Mononuclear cell (primary cell): ENCODE data around the gene OR2G6. TPM values are rescaled to one million over a fixed set of nuclear protein-coding genes. Genes with fewer than 3 reads are reported as not detected.
A peak's percentile ranks its signal among the peaks of the same experiment; 100 is the strongest.
"Not testable (repeated sequence)": the region's sequence is repeated elsewhere in the genome, so short reads cannot be mapped to it uniquely, and the experiment has no call there.

Source experiments
- H3K27me3 ChIP-seq: 2 replicates; pipeline ENCODE4 v1.6.0; 2011; ENCODE audit warnings: low read length, control low read depth; ENCODE audit not compliant: insufficient read depth
- H3K4me1 ChIP-seq: 2 replicates; pipeline ENCODE4 v1.5.1; 2011; ENCODE audit warnings: mild to moderate bottlenecking, low read length, control low read depth; ENCODE audit not compliant: insufficient read depth
- H3K4me3 ChIP-seq: 2 replicates; pipeline ENCODE4 v1.5.1; 2011; ENCODE audit warnings: mild to moderate bottlenecking, low read length, moderate library complexity
- H3K9me3 ChIP-seq: 2 replicates; pipeline ENCODE4 v1.5.1; 2011; ENCODE audit warnings: low read depth, mild to moderate bottlenecking, control low read depth, low read length
- total RNA-seq: library from RNA; depleted of rRNA; stranded (reverse); fragments of >200 nt; gene quantifications from one replicate; pipeline ENCODE4 v1.2.3, GENCODE V29; 2012

The OR2G6 gene
- 0.10 TPM for total RNA-seq

DNA sequence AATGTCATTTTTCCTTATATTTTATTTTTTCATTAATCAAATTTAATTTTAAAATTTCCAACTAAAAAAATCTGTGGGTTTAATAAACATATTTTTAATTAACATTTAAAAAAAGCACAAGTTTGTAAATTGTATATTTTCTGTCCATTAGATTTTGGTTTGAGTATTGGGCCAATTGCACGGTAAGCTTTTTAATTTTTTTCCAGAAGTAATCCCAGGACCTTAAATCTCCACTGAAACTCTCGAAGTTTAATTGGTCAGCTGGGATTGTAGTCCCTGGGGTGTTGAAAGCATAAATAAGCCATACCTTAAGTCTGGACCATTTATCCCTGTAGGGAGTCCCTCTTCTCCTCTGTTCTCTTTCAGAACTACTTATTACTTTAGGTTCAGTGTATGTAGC lies at the start of gene OR2G6:
OR2G6 (plus strand) TSS at position 301 of the 400 bp plus-strand sequence. CDS start 13,574 bp downstream, outside the sequence.
- H3K4me1 ChIP-seq, H3K9me3 ChIP-seq, H3K27me3 ChIP-seq, H3K4me3 ChIP-seq: not testable (repeated sequence)

DNA sequence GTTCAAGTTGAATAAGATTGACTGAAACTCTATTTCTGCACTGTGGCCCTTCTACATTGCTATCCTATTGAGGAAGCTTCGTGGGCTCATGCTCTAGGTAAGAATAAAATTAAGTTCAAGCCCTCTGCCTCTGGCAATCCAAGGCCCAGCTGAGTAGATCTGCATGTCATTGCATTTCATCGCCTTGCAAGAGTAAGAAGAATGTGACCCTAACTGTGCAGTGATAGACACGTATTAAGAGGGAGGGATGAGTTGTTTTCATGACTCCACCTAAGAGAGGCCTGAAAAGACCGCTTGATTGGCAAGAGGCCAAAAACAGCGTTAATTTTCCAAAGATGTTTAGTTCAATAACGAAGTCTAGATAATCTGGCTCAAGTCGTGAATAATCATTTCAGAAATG lies 48.8 kb upstream of the OR2G6 start:
- H3K4me3 ChIP-seq, H3K27me3 ChIP-seq, H3K4me1 ChIP-seq, H3K9me3 ChIP-seq: not testable (repeated sequence)

DNA sequence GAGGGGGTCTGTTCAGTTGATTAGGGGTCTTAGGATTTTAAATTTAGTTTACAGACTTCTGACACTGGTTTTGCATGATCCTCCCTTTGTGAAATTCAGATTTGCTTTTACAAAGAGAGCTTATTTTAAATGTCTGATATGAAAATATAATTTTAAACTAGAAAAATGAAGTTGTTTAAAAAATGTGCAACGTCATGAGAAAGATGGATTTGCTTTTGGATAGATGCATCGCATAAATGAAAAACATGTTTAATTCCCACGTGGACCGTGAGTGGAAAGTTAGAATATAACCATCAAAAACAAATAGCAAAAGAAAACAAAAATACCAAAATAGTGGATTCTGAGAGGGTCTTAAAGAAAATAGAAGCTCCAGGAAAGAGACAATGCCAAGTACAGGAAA lies 36.7 kb upstream of the OR2G6 start:
- Histone ChIP-seq H3K27me3 (no peaks in the 10 kb centered on the region), H3K9me3 (peaks cover 5% of the 10 kb centered on the region), H3K4me1 (no peaks in the 10 kb centered on the region), H3K4me3 (no peak overlapping the region)

DNA sequence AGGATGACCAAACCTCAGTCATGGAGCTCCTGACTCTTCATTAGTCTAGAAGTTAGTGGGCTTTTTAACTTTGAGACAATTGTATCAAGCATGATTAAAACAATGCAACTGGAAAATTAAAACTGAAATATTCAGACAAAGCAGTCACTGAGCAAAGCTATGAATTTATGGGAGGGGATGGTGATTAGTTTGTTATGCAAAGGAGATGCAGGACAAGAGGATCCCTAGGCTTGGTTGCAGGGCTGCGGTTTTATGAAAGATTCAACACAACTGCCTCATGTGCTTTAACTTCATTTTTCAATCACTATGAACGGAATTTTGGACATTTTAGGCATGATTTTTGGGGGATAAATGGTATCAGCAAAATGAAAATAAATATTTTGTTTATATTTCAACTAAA lies 35.8 kb upstream of the OR2G6 start:
- H3K9me3 ChIP-seq, H3K4me1 ChIP-seq, H3K27me3 ChIP-seq, H3K4me3 ChIP-seq: not testable (repeated sequence)

DNA sequence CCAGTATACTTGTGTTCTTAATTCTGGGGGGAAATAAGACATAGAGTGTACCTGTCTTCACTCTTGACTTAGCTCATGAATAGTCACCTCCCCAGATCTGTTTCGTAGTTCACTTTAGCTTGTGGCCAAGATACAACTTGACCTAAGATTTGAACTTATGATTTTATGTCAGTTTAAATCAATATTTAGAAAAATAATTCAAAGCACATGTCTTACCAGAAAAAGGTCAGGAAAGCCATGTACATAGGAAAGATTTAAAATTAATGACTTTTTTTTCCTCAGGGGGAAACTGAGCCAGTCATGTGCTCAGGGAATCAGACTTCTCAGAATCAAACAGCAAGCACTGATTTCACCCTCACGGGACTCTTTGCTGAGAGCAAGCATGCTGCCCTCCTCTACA lies 34.8 kb upstream of the OR2G6 start, which contains the start of gene OR2T3:
OR2T3 (plus strand) TSS at position 301 of the 400 bp plus-strand sequence; CDS start at position 301, 0 bp downstream.
- not testable (repeated sequence) for H3K9me3 ChIP-seq, H3K4me3 ChIP-seq, H3K4me1 ChIP-seq, H3K27me3 ChIP-seq

DNA sequence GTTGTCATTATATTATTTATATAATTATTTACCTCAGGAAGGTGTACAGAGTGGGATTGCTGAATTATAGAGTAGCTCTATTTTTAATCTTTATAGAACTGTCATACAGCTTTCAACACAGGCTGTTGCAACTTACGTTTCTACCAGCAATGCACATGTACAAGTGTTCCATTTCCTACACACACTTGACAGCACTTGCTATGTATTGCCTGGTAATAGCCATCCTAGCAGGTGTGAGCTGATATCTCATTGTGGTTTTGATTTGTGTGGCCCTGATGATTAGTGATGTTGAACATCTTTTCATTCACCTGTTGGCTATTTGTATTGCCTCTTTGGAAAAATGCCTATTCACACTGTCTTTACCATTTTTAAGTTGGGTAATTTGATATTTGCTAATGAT lies 32.2 kb upstream of the OR2G6 start:
- not testable (repeated sequence) for H3K4me1 ChIP-seq, H3K9me3 ChIP-seq, H3K4me3 ChIP-seq

DNA sequence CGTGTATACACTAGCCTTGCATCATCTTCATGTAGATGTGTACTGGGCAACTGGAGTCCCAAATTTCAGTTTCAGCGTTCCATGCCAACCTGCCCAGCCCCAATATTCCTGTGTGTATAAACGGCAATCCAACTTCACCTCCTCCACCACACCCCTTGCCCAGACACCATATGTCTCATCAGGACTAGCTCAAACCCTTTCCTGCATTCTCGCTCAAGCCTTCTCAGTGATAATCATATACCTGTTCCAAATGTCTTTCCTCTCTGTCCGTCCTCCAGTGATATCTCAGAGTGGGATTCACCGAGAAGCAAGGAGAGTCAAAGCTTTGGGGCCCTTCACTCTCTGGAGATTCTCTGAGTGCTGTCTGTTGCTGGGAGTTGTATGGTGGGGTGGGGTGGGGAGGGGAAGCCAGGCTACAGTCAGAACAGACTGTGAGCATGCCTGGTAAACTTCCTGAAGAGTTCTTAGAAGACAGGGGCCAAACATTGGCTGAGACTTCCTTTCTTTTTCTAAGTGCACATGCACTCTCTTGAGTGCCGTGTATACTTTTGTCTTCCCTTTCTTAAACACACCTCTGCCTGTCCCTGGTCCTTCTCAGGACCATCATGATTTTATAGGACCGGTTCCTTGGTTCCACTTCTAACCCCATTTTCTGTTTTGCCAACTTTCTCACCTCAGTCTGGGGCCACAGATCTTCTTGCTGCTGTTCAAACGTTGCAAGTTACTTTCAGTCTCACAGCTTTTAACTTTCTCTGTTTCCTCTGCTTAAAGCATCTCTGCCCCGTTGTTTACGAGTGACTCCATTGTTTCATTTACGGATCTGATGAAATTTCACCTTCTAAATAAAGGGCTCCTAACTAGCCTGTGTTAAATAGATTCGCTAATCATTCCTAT lies 25.9 kb upstream of the OR2G6 start:
- not testable (repeated sequence) for H3K4me1 ChIP-seq, H3K9me3 ChIP-seq, H3K27me3 ChIP-seq
- peak overlapping the region; percentile 25 for H3K4me3 ChIP-seq

More for the DNA sequence above, 32.2 kb upstream of the OR2G6 start:
- H3K27me3 ChIP-seq, result not testable (repeated sequence)

DNA sequence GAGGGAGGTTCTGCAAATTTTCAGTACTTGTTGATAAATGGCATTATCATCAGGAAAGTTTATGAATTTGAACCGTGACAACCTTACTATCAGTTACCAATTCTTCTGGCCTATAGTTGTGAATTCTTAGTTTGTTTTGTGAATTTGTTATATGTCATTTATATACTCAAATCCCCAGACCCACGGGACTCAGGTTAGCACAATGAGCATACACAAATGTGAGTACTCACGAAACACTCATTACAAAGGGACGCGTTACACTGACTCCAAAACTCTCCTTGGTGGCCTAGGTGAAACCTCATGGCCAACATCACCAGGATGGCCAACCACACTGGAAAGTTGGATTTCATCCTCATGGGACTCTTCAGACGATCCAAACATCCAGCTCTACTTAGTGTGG lies 19.6 kb upstream of the OR2G6 start, which contains the start of gene OR2T5:
OR2T5 (plus strand) TSS at position 301 of the 400 bp plus-strand sequence; CDS start at position 301, 0 bp downstream.
- not testable (repeated sequence) for H3K27me3 ChIP-seq, H3K9me3 ChIP-seq, H3K4me1 ChIP-seq, H3K4me3 ChIP-seq

DNA sequence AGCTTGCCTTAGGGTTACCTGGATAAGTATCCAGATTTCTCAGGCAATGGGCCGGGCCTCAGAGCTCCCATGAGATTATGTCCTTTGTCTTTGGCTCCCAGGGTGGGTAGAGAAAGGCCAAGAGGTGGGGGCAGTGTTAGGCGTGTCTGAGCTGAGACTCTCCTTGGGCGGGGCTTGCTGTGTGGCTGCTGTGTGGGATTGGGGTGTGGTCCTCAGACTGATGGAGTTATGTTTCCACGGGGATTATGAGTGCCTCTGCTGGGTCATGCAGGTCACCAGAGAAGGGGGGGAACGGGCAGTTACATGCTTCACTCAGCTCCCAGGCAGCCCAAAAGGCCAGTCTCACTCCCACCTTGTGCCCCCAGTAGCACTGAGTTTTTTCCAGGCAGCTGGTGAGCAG lies 11.2 kb upstream of the OR2G6 start:
- H3K27me3 ChIP-seq, H3K4me3 ChIP-seq, H3K9me3 ChIP-seq, H3K4me1 ChIP-seq: not testable (repeated sequence)

DNA sequence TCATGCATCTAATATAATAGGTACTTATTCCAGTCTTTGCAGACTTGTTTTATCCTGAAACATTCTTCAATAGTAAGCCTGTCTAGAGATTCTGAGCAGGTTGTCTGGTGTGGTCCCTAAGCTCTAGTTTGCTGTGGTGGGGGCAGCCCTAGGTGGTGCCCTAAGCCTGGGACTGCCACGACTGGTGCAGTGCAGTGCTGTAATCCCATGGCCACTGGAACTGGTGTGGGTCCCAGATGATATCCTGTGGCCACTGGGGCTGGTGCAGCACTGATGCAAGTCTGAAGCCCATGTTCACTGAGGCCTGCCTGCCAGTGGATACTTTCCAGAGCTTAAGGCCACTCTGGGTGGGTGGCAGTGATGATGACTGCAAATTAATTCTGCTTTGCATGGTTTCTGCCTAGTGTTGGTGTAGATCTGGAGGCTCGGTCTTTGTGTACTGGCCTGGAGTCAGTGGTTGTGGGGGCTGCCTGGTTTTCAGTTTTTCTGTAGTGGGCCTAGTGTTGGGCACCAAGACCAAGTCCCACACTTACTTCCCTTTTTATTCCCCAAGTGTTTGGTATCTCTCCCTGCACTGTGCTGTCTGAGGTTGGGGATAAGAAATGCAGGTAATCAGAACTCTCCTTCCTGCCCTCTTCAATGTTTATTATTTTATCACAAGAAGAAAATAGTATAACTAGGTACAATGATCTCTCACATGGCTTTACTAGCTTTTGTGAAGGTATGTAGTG lies 7.4 kb upstream of the OR2G6 start:
- not testable (repeated sequence) for H3K27me3 ChIP-seq, H3K9me3 ChIP-seq, H3K4me1 ChIP-seq, H3K4me3 ChIP-seq

DNA sequence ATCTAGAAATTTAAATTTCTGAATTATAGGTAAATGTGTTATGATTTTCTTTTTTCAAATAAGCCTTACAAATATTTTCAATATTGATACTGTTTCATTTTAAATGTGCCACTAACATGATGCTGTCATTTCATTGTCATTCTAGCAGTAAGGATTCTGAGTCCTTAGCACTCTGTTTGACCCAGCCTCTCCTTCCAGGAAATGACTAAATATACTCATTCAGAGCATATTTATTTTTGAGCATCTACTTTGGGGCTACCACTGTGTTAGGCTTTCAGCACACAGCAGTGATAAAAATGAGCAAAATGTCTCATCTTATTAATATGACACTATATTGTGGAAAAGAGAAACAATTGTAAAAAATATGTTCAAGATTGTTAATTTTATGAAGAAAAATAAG lies 2.3 kb downstream of the OR2G6 start:
- H3K4me3 ChIP-seq, H3K9me3 ChIP-seq, H3K4me1 ChIP-seq, H3K27me3 ChIP-seq: not testable (repeated sequence)

DNA sequence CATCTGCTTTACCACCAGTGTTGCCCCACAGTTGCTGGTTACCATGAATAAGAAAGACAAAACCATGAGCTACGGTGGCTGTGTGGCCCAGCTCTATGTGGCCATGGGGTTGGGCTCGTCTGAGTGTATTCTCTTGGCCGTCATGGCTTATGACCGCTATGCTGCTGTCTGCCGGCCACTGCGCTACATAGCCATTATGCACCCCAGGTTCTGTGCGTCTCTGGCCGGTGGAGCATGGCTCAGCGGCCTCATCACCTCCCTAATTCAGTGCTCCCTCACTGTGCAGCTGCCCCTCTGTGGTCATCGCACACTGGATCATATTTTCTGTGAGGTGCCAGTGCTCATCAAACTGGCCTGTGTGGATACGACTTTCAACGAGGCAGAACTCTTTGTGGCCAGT lies 14.0 kb downstream of the OR2G6 start:
- Histone ChIP-seq H3K4me3 (no peak overlapping the region), H3K27me3 (no peaks in the 10 kb centered on the region), H3K9me3 (no peaks in the 10 kb centered on the region), H3K4me1 (no peaks in the 10 kb centered on the region)

DNA sequence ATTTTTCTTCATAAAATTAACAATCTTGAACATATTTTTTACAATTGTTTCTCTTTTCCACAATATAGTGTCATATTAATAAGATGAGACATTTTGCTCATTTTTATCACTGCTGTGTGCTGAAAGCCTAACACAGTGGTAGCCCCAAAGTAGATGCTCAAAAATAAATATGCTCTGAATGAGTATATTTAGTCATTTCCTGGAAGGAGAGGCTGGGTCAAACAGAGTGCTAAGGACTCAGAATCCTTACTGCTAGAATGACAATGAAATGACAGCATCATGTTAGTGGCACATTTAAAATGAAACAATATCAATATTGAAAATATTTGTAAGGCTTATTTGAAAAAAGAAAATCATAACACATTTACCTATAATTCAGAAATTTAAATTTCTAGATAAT lies 29.6 kb downstream of the OR2G6 start:
- H3K4me3 ChIP-seq, H3K4me1 ChIP-seq, H3K9me3 ChIP-seq, H3K27me3 ChIP-seq: not testable (repeated sequence)

DNA sequence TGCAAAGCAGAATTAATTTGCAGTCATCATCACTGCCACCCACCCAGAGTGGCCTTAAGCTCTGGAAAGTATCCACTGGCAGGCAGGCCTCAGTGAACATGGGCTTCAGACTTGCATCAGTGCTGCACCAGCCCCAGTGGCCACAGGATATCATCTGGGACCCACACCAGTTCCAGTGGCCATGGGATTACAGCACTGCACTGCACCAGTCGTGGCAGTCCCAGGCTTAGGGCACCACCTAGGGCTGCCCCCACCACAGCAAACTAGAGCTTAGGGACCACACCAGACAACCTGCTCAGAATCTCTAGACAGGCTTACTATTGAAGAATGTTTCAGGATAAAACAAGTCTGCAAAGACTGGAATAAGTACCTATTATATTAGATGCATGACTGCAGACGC lies 39.5 kb downstream of the OR2G6 start:
- not testable (repeated sequence) for H3K4me1 ChIP-seq, H3K27me3 ChIP-seq, H3K4me3 ChIP-seq, H3K9me3 ChIP-seq

DNA sequence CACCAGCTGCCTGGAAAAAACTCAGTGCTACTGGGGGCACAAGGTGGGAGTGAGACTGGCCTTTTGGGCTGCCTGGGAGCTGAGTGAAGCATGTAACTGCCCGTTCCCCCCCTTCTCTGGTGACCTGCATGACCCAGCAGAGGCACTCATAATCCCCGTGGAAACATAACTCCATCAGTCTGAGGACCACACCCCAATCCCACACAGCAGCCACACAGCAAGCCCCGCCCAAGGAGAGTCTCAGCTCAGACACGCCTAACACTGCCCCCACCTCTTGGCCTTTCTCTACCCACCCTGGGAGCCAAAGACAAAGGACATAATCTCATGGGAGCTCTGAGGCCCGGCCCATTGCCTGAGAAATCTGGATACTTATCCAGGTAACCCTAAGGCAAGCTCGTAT lies 43.2 kb downstream of the OR2G6 start:
- not testable (repeated sequence) for H3K4me3 ChIP-seq, H3K27me3 ChIP-seq

DNA sequence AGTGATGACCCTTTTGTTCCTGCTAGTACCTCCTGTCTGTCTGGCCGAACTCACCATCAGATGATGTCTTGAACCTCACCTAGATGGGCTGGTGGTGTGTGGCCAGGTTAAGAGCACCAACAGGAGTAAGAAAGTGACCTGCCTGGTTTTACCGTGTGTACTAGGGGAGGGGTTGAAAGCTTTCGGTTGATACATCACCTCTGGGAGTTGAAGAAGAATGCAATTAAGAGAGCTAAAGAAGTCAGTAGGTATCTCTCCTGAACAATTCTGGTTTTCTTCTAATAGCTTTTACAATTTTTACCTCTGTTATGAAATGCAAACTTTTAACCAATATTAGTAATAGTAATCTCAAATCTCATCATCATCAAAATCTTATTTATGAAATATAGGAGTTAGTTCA lies 54.8 kb downstream of the OR2G6 start, which contains the start of gene OR2T29:
OR2T29 (minus strand) TSS at position 101 of the 400 bp plus-strand sequence. CDS start 3,281 bp downstream, outside the sequence.
- H3K4me1 ChIP-seq, H3K9me3 ChIP-seq, H3K4me3 ChIP-seq, H3K27me3 ChIP-seq: not testable (repeated sequence)

More for the DNA sequence above, 43.2 kb downstream of the OR2G6 start:
- H3K4me1 ChIP-seq, H3K9me3 ChIP-seq: not testable (repeated sequence)
